ENCODE measurements around the gene NPLOC4. TPM values are rescaled to one million over a fixed set of nuclear protein-coding genes. Genes with fewer than 3 reads are reported as not detected.

Gene NPLOC4
- total and polyA plus RNA-seq, 2 of the 13 experiments (the other 11 are each of a cell fraction or from before 2014, with no cell fraction given), result 57.0 to 97.0 TPM

- TF ChIP-seq HNF1A (IDR thresholded peaks at IDR 0.05; ENCODE audit: low read depth) (no peak), HNF1A (CRISPR knock-in tag; IDR thresholded peaks at IDR 0.05; ENCODE audit: borderline replicate concordance) (peak; percentile 36; the same call in 1 of the 2 replicates), ZHX1 (CRISPR knock-in tag; IDR thresholded peaks at IDR 0.05; ENCODE audit: low read depth) (no peak; the same call in 1 of the 2 replicates), CREM (IDR thresholded peaks at IDR 0.05) (no peak), CREM (CRISPR knock-in tag; IDR thresholded peaks at IDR 0.05) (no peak), FOXM1 (CRISPR knock-in tag; IDR thresholded peaks at IDR 0.05) (no peak), RBM39 (IDR thresholded peaks at IDR 0.05; ENCODE audit: low read depth, low read length, poor library complexity, severe bottlenecking) (peak; percentile 53), ZMAT5 (CRISPR knock-in tag; IDR thresholded peaks at IDR 0.05; ENCODE audit: borderline replicate concordance, low read depth) (no peak), NCOR1 (IDR thresholded peaks at IDR 0.05; ENCODE audit: borderline replicate concordance, low read length) (no peak), MED8 (CRISPR knock-in tag; IDR thresholded peaks at IDR 0.05; ENCODE audit: insufficient replicate concordance) (no peak), ATF7-NPFF (CRISPR knock-in tag; IDR thresholded peaks at IDR 0.05; ENCODE audit: low read depth) (peak; percentile 28; the same call in 1 of the 2 replicates), MXI1 (IDR thresholded peaks at IDR 0.05; ENCODE audit: borderline replicate concordance, low read depth, low read length) (no peak), ZNF574 (CRISPR knock-in tag; IDR thresholded peaks at IDR 0.05) (no peak), SP4 (CRISPR knock-in tag; IDR thresholded peaks at IDR 0.05) (peak; percentile 33; the same call in 1 of the 2 replicates), SAFB2 (CRISPR knock-in tag; IDR thresholded peaks at IDR 0.05; ENCODE audit: borderline replicate concordance, low read depth) (no peak), IRF2 (CRISPR knock-in tag; IDR thresholded peaks at IDR 0.05) (no peak)
Measured at GRCh38 chr17:81519284-81520020, 117.5 kb downstream of the NPLOC4 start (continued).

Data from HepG2 (cell line).